Heart right ventricle (tissue), 16 donors: ENCODE results near the gene RAP1GAP2. TPM values are rescaled to one million over a fixed set of nuclear protein-coding genes. Genes with fewer than 3 reads are reported as not detected.

ENCODE experiments used
- ATAC-seq, 8 donors: fragments of 200-7000 bp; cut with Tn5 transposase; one replicate each; pipeline ENCODE4 v1.9.1; 2020; ENCODE audit warnings: mild to moderate bottlenecking in 8 of 8, moderate library complexity in 8 of 8, moderate number of reproducible peaks in 1 of 8
- DNase-seq, 2 donors: peaks; one replicate each; pipeline ENCODE4 v3.0.0-alpha.2; 2020
- H3K27ac ChIP-seq, 10 donors: fragments of 200-600 bp; sonication (generic) in 2 of 10; one replicate each; pipeline versions ENCODE4 v1.5.0 to v1.8.0; 2020 to 2022; ENCODE audit warnings: mild to moderate bottlenecking in 3 of 10
- H3K27me3 ChIP-seq, 7 donors: fragments of 200-600 bp; one replicate each; pipeline ENCODE4 v1.8.0; 2021 to 2022; ENCODE audit warnings: mild to moderate bottlenecking in 2 of 7
- H3K36me3 ChIP-seq, 9 donors: fragments of 200-600 bp; sonication (generic) in 1 of 9; one replicate each; pipeline versions ENCODE4 v1.5.0 to v1.8.0; 2020 to 2022; ENCODE audit warnings: mild to moderate bottlenecking in 2 of 9
- H3K4me1 ChIP-seq, 9 donors: fragments of 200-600 bp; sonication (generic) in 1 of 9; one replicate each; pipeline versions ENCODE4 v1.5.0 to v1.8.0; 2020 to 2022; ENCODE audit warnings: mild to moderate bottlenecking in 4 of 9
- H3K4me3 ChIP-seq, 10 donors: fragments of 200-600 bp; sonication (generic) in 2 of 10; one replicate each; pipeline versions ENCODE4 v1.5.0 to v1.8.0; 2020 to 2022; ENCODE audit warnings: mild to moderate bottlenecking in 7 of 10, moderate library complexity in 2 of 10
- H3K9me3 ChIP-seq, 11 donors: fragments of 200-600 bp in 10 of 11; sonication (generic) in 2 of 11; one replicate each; pipeline versions ENCODE4 v1.5.0 to v1.8.0; 2013 to 2022; ENCODE audit warnings: mild to moderate bottlenecking in 2 of 11, control low read depth in 1 of 11, moderate library complexity in 1 of 11
- CTCF ChIP-seq, 9 donors: fragments of 200-600 bp; sonication (generic) in 2 of 9; IDR thresholded peaks; one replicate each; pipeline versions ENCODE4 v1.5.0 to v1.8.0; 2021 to 2022; ENCODE audit warnings: antibody characterized with exemption in 9 of 9, mild to moderate bottlenecking in 5 of 9, moderate library complexity in 1 of 9
- WGBS, 2 donors: extraction: QIAGEN DNeasy Blood & Tissue Kit; methylation state at CpG; one replicate each; pipeline ENCODE4 v1.1.7; 2013; ENCODE audit warnings: inconsistent platforms in 1 of 2; 5-methylcytosine and 5-hydroxymethylcytosine counted together
- intact Hi-C, 10 donors: fragments of 100-400 bp; cut with DNase I; formaldehyde crosslinking; loops; one replicate each; pipeline versions ENCODE4 v1.11.1 to v1.14.2; 2022
- polyA plus RNA-seq, 2 donors: library from polyadenylated mRNA; stranded (reverse); fragments of 200-250 nt; gene quantifications; one replicate each; pipeline ENCODE4 v1.2.3, GENCODE V29; 2013
- total RNA-seq, 10 donors: library from RNA; stranded (reverse); fragmentation: NEBNext Ultra II Directional in 3 of 10; extraction: Animal tissue kit (Norgen Biotek cat#: 25700) in 3 of 10; gene quantifications; one replicate each; pipeline versions ENCODE4 v1.2.1 to v1.2.4, GENCODE V29; 2021 to 2023
- donor health status: Arrhythmogenic right ventricular cardiomyopathy.
- donor health status: ischemic (EF 13 %, LVEDD 7.1; RV severe dilation, severe dysfunction).
- donor health status: healthy with polysubstance abuse.
- donor health status: DM: no; HTN: yes; CAD: no.
- donor health status: DM: no; HTN: no; CAD: no.
- donor health status: ischemic (EF 25% LVEDD 6.9; RV normal size, moderate dysfunction).
- donor health status: ischemic (EF 25% LVEDD 5.7; RV mildly dilated, moderate dysfunction).
- donor health status: healthy.
- donor health status: DM: yes; HTN: yes; CAD: no.
- donor health status: Ischemic cardiomyopathy.
- donor health status: ischemic (EF 35%, LVEDD 5.7; RV mildly dilated, moderate dysfunction).
- donor health status: nonischemic (EF 11% LVEDD 7.7; RV severe dilation, severe dysfunction).
- donor health status: DM: yes; HTN: yes; CAD: no.
- donor health status: PGD.
- donor health status: ischemic (EF 29% LVEDD 5.4; RV normal size, mild dysfunction).
- donor health status: nonischemic (EF 23%, LVEDD 6.1; RV moderate dilation, normal function).

RAP1GAP2 gene
- total and polyA plus RNA-seq, 12 donors = 9.5 to 51.3 (median 34.6) TPM

- peaks cover 0 to 42% (median 0%) of the 10 kb centered on the region in 9 donors for H3K36me3 ChIP-seq
- DNase-seq (no peak), ATAC-seq (no peak)
Measured at GRCh38 chr17:2980904-2981246, 184.6 kb downstream of the RAP1GAP2 start.

GRCh38 chr17:2981325-2981724 is 185.1 kb downstream of the RAP1GAP2 start:
- H3K27ac ChIP-seq = peak overlapping the region in 1 of 10 donors; percentile 25
- H3K4me3 ChIP-seq = no peak overlapping the region
- H3K36me3 ChIP-seq = peaks cover 0 to 42% (median 0%) of the 10 kb centered on the region in 9 donors
- peaks cover 0 to 21% (median 10%) of the 10 kb centered on the region in 9 donors for H3K4me1 ChIP-seq
- H3K27me3 ChIP-seq = no peaks in the 10 kb centered on the region
- H3K9me3 ChIP-seq = no peaks in the 10 kb centered on the region
- intact Hi-C loops = loop anchor here in 2 of 10 donors (5.0 to 10.0 kb wide), 2 partner anchors 127 to 129 kb away; no protein-coding TSS in a partner anchor
- DNase-seq (no peak), ATAC-seq (peak in 1 of 8 donors; percentile 14)
- TF ChIP-seq CTCF (IDR thresholded peaks at IDR 0.05) = no peak
- WGBS, 2 donors = 78 to 79% methylated on average over 6 of the region's 6 CpGs

More at GRCh38 chr17:2980904-2981246, 184.6 kb downstream of the RAP1GAP2 start:
- H3K27ac ChIP-seq = no peak overlapping the region
- no peak for TF ChIP-seq CTCF (IDR thresholded peaks at IDR 0.05)
- no peaks in the 10 kb centered on the region for H3K9me3 ChIP-seq
- intact Hi-C loops = loop anchor here in 2 of 10 donors (5.0 to 10.0 kb wide), 2 partner anchors 126 to 129 kb away; no protein-coding TSS in a partner anchor
- peaks cover 0 to 21% (median 10%) of the 10 kb centered on the region in 9 donors for H3K4me1 ChIP-seq
- WGBS, 2 donors = 90 to 94% methylated on average over 8 of the region's 8 CpGs
- no peaks in the 10 kb centered on the region for H3K27me3 ChIP-seq
- H3K4me3 ChIP-seq = no peak overlapping the region

- ATAC-seq = peak; percentile 95 to 100 (median 97)
- 31 to 46% methylated on average over 18 of the region's 18 CpGs for WGBS, 2 donors
- intact Hi-C loops = loop anchor here in 2 of 10 donors (5.0 to 10.0 kb wide), 2 partner anchors 128 to 131 kb away; no protein-coding TSS in a partner anchor
- Histone ChIP-seq H3K27me3 (no peaks in the 10 kb centered on the region), H3K4me3 (no peak overlapping the region), H3K36me3 (peaks cover 0 to 42% (median 0%) of the 10 kb centered on the region in 9 donors), H3K9me3 (no peaks in the 10 kb centered on the region), H3K4me1 (peaks cover 0 to 21% (median 10%) of the 10 kb centered on the region in 9 donors), H3K27ac (peak overlapping the region in 6 of 10 donors; percentile 4 to 58 (median 36))
- TF ChIP-seq CTCF (IDR thresholded peaks at IDR 0.05) = peak in 6 of 9 donors; percentile 26 to 60 (median 49)
- DNase-seq = peak; percentile 69 to 80
Measured at GRCh38 chr17:2982854-2983253, 186.6 kb downstream of the RAP1GAP2 start.

- peaks cover 0 to 42% (median 0%) of the 10 kb centered on the region in 9 donors for H3K36me3 ChIP-seq
- peaks cover 0 to 21% (median 10%) of the 10 kb centered on the region in 9 donors for H3K4me1 ChIP-seq
- ATAC-seq = no peak
- H3K27ac ChIP-seq = peak overlapping the region in 6 of 10 donors; percentile 4 to 58 (median 34)
- H3K9me3 ChIP-seq = no peaks in the 10 kb centered on the region
- DNase-seq = no peak
- WGBS, 2 donors = 73 to 83% methylated on average over 9 of the region's 9 CpGs
- no peak for TF ChIP-seq CTCF (IDR thresholded peaks at IDR 0.05)
- no peak overlapping the region for H3K4me3 ChIP-seq
- intact Hi-C loops = loop anchor here in 2 of 10 donors (5.0 to 10.0 kb wide), 2 partner anchors 128 to 131 kb away; no protein-coding TSS in a partner anchor
- no peaks in the 10 kb centered on the region for H3K27me3 ChIP-seq
Measured at GRCh38 chr17:2983255-2983654, 187.0 kb downstream of the RAP1GAP2 start.
